CD4-positive, alpha-beta T cell treated with Interleukin-21 for 1 hour (primary cell): ENCODE results near the gene CLDN10.
"Not testable (repeated sequence)": the region's sequence is repeated elsewhere in the genome, so short reads cannot be mapped to it uniquely, and the experiment has no call there.

Experiments used
- DNase-seq: peaks from one replicate; pipeline ENCODE4 v3.0.0-alpha.2; 2020

CLDN10 gene

GRCh38 chr13:95541911-95542474 lies 10.5 kb upstream of the CLDN10 start:
- DNase-seq: no peak

GRCh38 chr13:95544293-95544692 lies 8.2 kb upstream of the CLDN10 start:
- DNase-seq: no peak

GRCh38 chr13:95546919-95547318 lies 5.6 kb upstream of the CLDN10 start:
- DNase-seq: no peak

GRCh38 chr13:95547531-95548167 lies 4.9 kb upstream of the CLDN10 start:
- DNase-seq: no peak

- DNase-seq: no peak
Measured at GRCh38 chr13:95552208-95552538, 347 bp upstream of the CLDN10 start.

GRCh38 chr13:95553581-95554385 lies 1.3 kb downstream of the CLDN10 start:
- DNase-seq: no peak

- no peak for DNase-seq
Measured at GRCh38 chr13:95557013-95557412, 4.5 kb downstream of the CLDN10 start.

- DNase-seq: no peak
Measured at GRCh38 chr13:95559100-95559499, 6.6 kb downstream of the CLDN10 start.

GRCh38 chr13:95560387-95560786 lies 7.9 kb downstream of the CLDN10 start:
- DNase-seq: no peak

GRCh38 chr13:95564091-95564490 lies 11.6 kb downstream of the CLDN10 start:
- no peak for DNase-seq

GRCh38 chr13:95564733-95565291 lies 12.3 kb downstream of the CLDN10 start:
- DNase-seq: no peak

GRCh38 chr13:95565758-95566157 lies 13.2 kb downstream of the CLDN10 start:
- DNase-seq: not testable (repeated sequence)

- no peak for DNase-seq
Measured at GRCh38 chr13:95568131-95568530, 15.6 kb downstream of the CLDN10 start.

GRCh38 chr13:95570016-95570415 lies 17.5 kb downstream of the CLDN10 start:
- no peak for DNase-seq

GRCh38 chr13:95571941-95572340 lies 19.4 kb downstream of the CLDN10 start:
- no peak for DNase-seq

GRCh38 chr13:95573221-95573620 lies 20.7 kb downstream of the CLDN10 start:
- no peak for DNase-seq

- no peak for DNase-seq
Measured at GRCh38 chr13:95579303-95579702, 26.8 kb downstream of the CLDN10 start.

GRCh38 chr13:95585867-95586266 lies 33.3 kb downstream of the CLDN10 start:
- no peak for DNase-seq

GRCh38 chr13:95588134-95588533 lies 35.6 kb downstream of the CLDN10 start:
- DNase-seq: no peak

GRCh38 chr13:95588721-95589120 lies 36.2 kb downstream of the CLDN10 start:
- no peak for DNase-seq

- no peak for DNase-seq
Measured at GRCh38 chr13:95593462-95593861, 40.9 kb downstream of the CLDN10 start.

- DNase-seq: no peak
Measured at GRCh38 chr13:95596701-95597100, 44.2 kb downstream of the CLDN10 start.

GRCh38 chr13:95601216-95601615 lies 48.7 kb downstream of the CLDN10 start:
- no peak for DNase-seq

GRCh38 chr13:95601906-95602305 lies 49.4 kb downstream of the CLDN10 start:
- no peak for DNase-seq
